Left ventricle myocardium inferior (tissue), 1 donor: ENCODE measurements around the gene TKTL1. TPM values are rescaled to one million over a fixed set of nuclear protein-coding genes. Genes with fewer than 3 reads are reported as not detected.

ENCODE experiments used
- DNase-seq: peaks from one replicate; pipeline ENCODE4 v3.0.0-alpha.2; 2020
- H3K27ac ChIP-seq: fragments of 200-600 bp; replicated peaks from 2 replicates; pipeline ENCODE4 v1.8.0; 2021
- H3K27me3 ChIP-seq: fragments of 200-600 bp; 2 replicates; pipeline ENCODE4 v1.8.0; 2021; ENCODE audit warnings: low read depth
- H3K36me3 ChIP-seq: fragments of 200-600 bp; 2 replicates; pipeline ENCODE4 v1.8.0; 2021
- H3K4me1 ChIP-seq: fragments of 200-600 bp; 2 replicates; pipeline ENCODE4 v1.8.0; 2021
- H3K4me3 ChIP-seq: fragments of 200-600 bp; 2 replicates; pipeline ENCODE4 v1.8.0; 2021; ENCODE audit warnings: mild to moderate bottlenecking, moderate library complexity
- H3K9me3 ChIP-seq: fragments of 200-600 bp; replicated peaks from 2 replicates; pipeline ENCODE4 v1.8.0; 2021
- intact Hi-C: fragments of 100-400 bp; cut with micrococcal nuclease; formaldehyde crosslinking; loops from one replicate; pipeline ENCODE4 v1.11.0; 2022
- total RNA-seq: library from RNA; stranded (reverse); fragmentation: NEBNext Ultra II Directional; extraction: Animal tissue kit (Norgen Biotek cat#: 25700); gene quantifications from one replicate; pipeline ENCODE4 v1.2.1, GENCODE V29; 2021
- TF ChIP-seq, protein P1 (sequence below): fragments of 200-600 bp; IDR thresholded peaks from 2 replicates; pipeline ENCODE4 v1.8.0; 2021; ENCODE audit warnings: antibody characterized with exemption, mild to moderate bottlenecking, borderline replicate concordance
- donor health status: DM: no; HTN: yes; CAD: no; lungs with severe emphysema.

Gene TKTL1
- total RNA-seq, 1 donor from 2014 or later: 11.7 TPM

DNA sequence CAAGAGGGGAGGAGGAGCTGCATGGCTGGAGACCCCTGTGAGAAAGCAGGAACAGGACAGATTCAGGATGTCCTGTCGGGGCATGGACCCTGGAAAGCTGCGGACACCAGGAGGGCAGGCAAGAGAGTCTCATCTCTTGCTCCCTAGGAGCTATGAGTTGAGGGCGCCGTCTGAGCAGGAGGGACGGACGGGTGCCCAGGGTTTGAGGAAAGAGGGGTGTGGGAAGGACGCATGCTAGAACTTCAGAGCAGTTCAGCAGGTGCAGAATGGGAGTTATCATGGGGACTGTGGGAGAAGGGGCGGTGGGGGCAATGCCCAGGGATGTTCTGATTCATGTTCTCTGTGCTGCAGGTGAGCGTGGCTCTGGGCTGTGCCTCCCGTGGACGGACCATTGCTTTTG, 24.8 kb downstream of the TKTL1 start:
- H3K4me1 ChIP-seq: peaks cover 5% of the 10 kb centered on the region
- H3K4me3 ChIP-seq: no peak overlapping the region
- TF ChIP-seq, protein P1, sequence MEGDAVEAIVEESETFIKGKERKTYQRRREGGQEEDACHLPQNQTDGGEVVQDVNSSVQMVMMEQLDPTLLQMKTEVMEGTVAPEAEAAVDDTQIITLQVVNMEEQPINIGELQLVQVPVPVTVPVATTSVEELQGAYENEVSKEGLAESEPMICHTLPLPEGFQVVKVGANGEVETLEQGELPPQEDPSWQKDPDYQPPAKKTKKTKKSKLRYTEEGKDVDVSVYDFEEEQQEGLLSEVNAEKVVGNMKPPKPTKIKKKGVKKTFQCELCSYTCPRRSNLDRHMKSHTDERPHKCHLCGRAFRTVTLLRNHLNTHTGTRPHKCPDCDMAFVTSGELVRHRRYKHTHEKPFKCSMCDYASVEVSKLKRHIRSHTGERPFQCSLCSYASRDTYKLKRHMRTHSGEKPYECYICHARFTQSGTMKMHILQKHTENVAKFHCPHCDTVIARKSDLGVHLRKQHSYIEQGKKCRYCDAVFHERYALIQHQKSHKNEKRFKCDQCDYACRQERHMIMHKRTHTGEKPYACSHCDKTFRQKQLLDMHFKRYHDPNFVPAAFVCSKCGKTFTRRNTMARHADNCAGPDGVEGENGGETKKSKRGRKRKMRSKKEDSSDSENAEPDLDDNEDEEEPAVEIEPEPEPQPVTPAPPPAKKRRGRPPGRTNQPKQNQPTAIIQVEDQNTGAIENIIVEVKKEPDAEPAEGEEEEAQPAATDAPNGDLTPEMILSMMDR: no peak
- no peaks in the 10 kb centered on the region for H3K36me3 ChIP-seq
- no peaks in the 10 kb centered on the region for H3K27me3 ChIP-seq
- no peaks in the 10 kb centered on the region for H3K9me3 ChIP-seq
- DNase-seq: no peak
- intact Hi-C loops: no loop called here
- H3K27ac ChIP-seq: no peak overlapping the region

DNA sequence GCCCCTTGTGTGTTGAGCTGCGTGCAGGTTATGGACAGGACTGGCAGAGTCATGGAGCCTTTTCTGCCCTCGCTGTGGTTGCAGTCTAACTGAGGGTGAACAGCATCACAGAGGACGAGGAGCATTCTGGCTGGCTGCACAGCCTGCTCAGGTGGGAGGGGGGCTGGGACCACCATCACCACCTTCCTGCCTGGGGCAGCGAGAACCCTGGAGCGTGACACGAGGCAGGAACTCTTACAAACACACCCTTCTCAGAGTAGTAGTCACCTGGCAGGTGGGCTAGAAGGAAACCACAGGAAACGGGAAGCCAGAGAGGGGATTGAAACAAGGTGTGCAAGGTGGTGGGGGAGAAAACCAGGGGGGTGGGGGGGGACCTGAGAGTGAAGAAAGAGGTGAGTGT, 25.6 kb downstream of the TKTL1 start:
- no peaks in the 10 kb centered on the region for H3K9me3 ChIP-seq
- H3K4me3 ChIP-seq: no peak overlapping the region
- H3K27me3 ChIP-seq: no peaks in the 10 kb centered on the region
- TF ChIP-seq, protein P1: no peak
- H3K4me1 ChIP-seq: peaks cover 11% of the 10 kb centered on the region
- intact Hi-C loops: no loop called here
- H3K27ac ChIP-seq: no peak overlapping the region
- H3K36me3 ChIP-seq: no peaks in the 10 kb centered on the region
- DNase-seq: no peak

DNA sequence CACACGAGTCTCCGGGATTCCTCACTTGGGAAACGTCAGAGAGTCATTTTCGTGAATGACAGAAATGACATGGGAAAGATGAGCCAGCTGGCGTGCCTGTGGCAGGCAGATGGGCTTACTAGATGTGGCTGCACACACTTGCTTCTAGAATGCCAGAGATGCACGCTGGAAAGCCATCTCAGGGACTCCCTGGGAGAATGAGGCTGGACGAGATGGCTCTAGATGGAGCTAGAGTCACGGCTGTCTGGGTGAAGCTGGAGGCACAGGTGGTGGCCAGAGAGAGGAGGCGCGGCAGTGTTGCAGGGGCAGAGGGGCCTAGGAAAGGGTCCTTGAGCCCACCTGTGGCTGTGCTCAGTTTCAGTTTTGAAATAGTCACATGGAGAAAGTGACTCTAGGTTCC, 26.0 kb downstream of the TKTL1 start:
- no peaks in the 10 kb centered on the region for H3K36me3 ChIP-seq
- no peak for DNase-seq
- TF ChIP-seq, protein P1: peak; percentile 43
- intact Hi-C loops: no loop called here
- no peaks in the 10 kb centered on the region for H3K27me3 ChIP-seq
- no peaks in the 10 kb centered on the region for H3K9me3 ChIP-seq
- peaks cover 16% of the 10 kb centered on the region for H3K4me1 ChIP-seq
- H3K27ac ChIP-seq: no peak overlapping the region
- H3K4me3 ChIP-seq: no peak overlapping the region

DNA sequence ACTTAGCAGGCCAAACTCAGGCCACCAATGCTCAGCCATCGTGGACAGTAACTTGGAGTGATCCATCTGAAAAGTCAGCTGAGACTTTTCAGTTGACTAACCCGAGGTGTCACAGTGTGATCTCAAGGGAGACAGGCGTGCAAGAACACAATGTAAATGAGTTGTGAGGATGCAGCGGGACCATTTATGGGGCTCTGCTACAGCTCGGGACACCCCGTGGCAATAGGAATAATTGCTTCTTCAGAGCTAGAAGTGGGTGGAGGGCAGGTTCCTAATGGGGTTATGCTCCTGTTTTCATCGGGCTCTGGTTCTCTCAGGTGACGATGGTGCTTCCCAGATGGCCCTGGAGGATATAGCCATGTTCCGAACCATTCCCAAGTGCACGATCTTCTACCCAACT, 27.3 kb downstream of the TKTL1 start:
- H3K36me3 ChIP-seq: no peaks in the 10 kb centered on the region
- no peak for DNase-seq
- no peaks in the 10 kb centered on the region for H3K9me3 ChIP-seq
- H3K27ac ChIP-seq: no peak overlapping the region
- peaks cover 24% of the 10 kb centered on the region for H3K4me1 ChIP-seq
- no peak overlapping the region for H3K4me3 ChIP-seq
- TF ChIP-seq, protein P1: no peak
- H3K27me3 ChIP-seq: no peaks in the 10 kb centered on the region
- intact Hi-C loops: no loop called here

DNA sequence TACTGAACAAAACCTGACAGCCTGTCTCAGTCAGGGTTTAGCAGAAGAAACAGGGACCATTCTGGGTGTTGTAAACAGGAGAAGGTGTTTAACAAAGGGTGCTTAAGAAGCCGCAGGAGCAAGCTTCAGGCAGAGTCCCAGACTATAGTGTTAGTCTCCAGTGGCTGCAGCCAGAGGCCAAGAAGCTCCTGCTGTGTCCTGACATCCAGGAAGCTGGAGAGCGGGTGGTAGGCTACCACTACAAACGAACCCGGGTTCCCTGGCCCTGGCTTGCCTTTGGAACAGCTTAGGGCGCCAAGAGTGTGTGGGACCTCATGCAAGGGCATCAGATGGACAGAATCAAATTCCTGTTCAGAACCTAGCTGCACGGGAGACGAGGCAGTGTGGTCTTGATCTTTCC, 27.9 kb downstream of the TKTL1 start:
- H3K9me3 ChIP-seq: no peaks in the 10 kb centered on the region
- H3K27me3 ChIP-seq: no peaks in the 10 kb centered on the region
- H3K4me3 ChIP-seq: no peak overlapping the region
- intact Hi-C loops: no loop called here
- no peak for DNase-seq
- TF ChIP-seq, protein P1: no peak
- H3K27ac ChIP-seq: no peak overlapping the region
- peaks cover 24% of the 10 kb centered on the region for H3K4me1 ChIP-seq
- H3K36me3 ChIP-seq: no peaks in the 10 kb centered on the region

DNA sequence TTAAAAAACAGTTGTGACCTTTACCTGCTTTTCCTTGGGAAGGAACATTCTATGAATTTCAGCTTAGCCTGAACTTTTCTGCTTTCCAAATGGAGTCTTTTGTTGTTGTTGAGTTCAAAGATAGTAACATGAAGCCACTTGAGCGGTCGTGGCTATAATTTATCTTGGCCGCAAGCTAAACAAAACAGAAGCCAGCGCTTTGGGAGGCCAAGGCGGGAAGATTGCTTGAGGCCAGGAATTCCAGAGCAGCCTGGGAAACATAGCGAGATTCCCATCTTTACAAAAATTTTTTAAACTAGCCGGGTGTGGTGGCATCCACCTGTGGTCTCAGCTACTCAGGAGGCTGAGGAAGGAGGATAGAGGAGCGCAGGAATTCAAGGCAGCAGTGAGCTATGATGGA, 29.9 kb downstream of the TKTL1 start:
- H3K9me3 ChIP-seq: no peaks in the 10 kb centered on the region
- no peaks in the 10 kb centered on the region for H3K36me3 ChIP-seq
- H3K4me3 ChIP-seq: no peak overlapping the region
- peak overlapping the region; percentile 74 for H3K27ac ChIP-seq
- H3K27me3 ChIP-seq: no peaks in the 10 kb centered on the region
- TF ChIP-seq, protein P1: no peak
- no peak for DNase-seq
- H3K4me1 ChIP-seq: peaks cover 24% of the 10 kb centered on the region
- intact Hi-C loops: no loop called here
